Esophagus squamous epithelium (tissue), 4 donors: ENCODE results near the gene LRRC71.

ENCODE experiments used
- POLR2A ChIP-seq, 4 donors: fragments of 450-650 bp; IDR thresholded peaks; one replicate each; pipeline ENCODE4 v1.6.1; 2017; ENCODE audit warnings: antibody characterized with exemption in 4 of 4, mild to moderate bottlenecking in 4 of 4, moderate library complexity in 3 of 4
- TF ChIP-seq, protein P1 (sequence below), 6 experiments: fragments of 450-650 bp in 4 of 6; fragments of 200-600 bp in 2 of 6; sonication (generic) in 2 of 6; IDR thresholded peaks; one replicate each; pipeline ENCODE4 v1.5.1; 2016 to 2019; ENCODE audit warnings: antibody characterized with exemption in 6 of 6, mild to moderate bottlenecking in 4 of 6, moderate library complexity in 4 of 6

DNA sequence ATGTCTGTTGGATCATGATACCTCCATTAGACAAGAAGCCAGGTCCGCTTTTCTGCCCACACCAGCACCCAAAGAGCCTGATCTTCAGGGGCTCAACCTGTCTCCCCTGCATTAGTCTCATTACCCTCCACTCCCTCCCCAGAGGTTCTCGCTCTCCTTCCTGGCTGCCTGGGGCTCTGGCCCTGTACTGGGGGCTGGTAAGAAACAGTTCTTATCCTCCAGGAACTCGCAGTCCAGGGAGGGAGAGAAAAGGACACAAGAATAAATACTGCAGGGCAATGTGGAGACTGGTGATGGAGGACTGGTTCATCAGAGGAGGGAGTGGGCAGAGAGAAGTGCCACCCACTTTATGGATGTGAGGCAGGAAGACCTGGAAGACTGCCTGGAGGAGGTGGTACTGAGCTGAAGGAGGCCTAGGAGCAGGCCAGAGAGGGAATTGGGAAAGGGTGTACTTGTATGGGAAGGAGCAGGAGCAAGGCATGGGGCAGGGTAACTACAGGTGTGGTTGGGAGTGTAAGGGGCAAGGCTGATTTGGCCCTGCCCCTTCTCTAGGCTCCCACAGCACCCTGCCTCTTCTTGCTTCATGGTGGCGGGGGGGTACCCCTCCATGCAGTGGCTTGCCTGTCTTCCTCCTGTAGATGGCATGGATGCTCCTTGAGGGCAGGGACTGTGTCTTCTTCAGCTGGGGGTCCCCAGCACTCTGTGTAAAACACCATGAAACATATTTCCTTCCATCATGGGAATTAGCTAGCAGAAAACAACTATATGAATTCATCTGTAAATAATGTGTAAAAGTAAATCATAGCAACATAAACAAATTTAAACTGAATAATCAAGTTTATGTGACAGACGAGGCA, 5.0 kb downstream of the LRRC71 start:
- TF ChIP-seq, protein P1, sequence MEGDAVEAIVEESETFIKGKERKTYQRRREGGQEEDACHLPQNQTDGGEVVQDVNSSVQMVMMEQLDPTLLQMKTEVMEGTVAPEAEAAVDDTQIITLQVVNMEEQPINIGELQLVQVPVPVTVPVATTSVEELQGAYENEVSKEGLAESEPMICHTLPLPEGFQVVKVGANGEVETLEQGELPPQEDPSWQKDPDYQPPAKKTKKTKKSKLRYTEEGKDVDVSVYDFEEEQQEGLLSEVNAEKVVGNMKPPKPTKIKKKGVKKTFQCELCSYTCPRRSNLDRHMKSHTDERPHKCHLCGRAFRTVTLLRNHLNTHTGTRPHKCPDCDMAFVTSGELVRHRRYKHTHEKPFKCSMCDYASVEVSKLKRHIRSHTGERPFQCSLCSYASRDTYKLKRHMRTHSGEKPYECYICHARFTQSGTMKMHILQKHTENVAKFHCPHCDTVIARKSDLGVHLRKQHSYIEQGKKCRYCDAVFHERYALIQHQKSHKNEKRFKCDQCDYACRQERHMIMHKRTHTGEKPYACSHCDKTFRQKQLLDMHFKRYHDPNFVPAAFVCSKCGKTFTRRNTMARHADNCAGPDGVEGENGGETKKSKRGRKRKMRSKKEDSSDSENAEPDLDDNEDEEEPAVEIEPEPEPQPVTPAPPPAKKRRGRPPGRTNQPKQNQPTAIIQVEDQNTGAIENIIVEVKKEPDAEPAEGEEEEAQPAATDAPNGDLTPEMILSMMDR (IDR thresholded peaks at IDR 0.05), result no peak
- no peak for TF ChIP-seq POLR2A (IDR thresholded peaks at IDR 0.05)
